H9 (cell line): ENCODE data around the gene ATP8A1. TPM values are rescaled to one million over a fixed set of nuclear protein-coding genes. Genes with fewer than 3 reads are reported as not detected.

Experiments used
- DNase-seq: peaks from one replicate; pipeline ENCODE4 v3.0.0-alpha.2; 2017
- H2AFZ ChIP-seq: one replicate; pipeline ENCODE4 v1.6.1; 2013; ENCODE audit warnings: mild to moderate bottlenecking, low read length, control low read depth, moderate library complexity
- H2AK5ac ChIP-seq: 2 replicates; pipeline ENCODE4 v1.6.1; 2013; ENCODE audit warnings: low read length, control low read depth, mixed read lengths; ENCODE audit not compliant: insufficient read length
- H2BK120ac ChIP-seq: one replicate; pipeline ENCODE4 v1.6.1; 2013; ENCODE audit warnings: low read depth, mild to moderate bottlenecking, low read length, control low read depth, inconsistent platforms; ENCODE audit not compliant: poor library complexity, severe bottlenecking
- H2BK12ac ChIP-seq: 2 replicates; pipeline ENCODE4 v1.6.1; 2013; ENCODE audit warnings: low read length, control low read depth, mixed read lengths, low read depth; ENCODE audit not compliant: insufficient read length
- H2BK15ac ChIP-seq: 2 replicates; pipeline ENCODE4 v1.6.1; 2013; ENCODE audit warnings: low read depth, low read length, control low read depth
- H2BK20ac ChIP-seq: one replicate; pipeline ENCODE4 v1.6.1; 2013; ENCODE audit warnings: low read depth, mild to moderate bottlenecking, low read length, control low read depth, inconsistent platforms; ENCODE audit not compliant: poor library complexity, severe bottlenecking
- H2BK5ac ChIP-seq: 2 replicates; pipeline ENCODE4 v1.6.1; 2013; ENCODE audit warnings: low read length, control low read depth, mixed read lengths; ENCODE audit not compliant: insufficient read length
- H3K14ac ChIP-seq: 2 replicates; pipeline ENCODE4 v1.6.1; 2013; ENCODE audit warnings: low read length, control low read depth; ENCODE audit not compliant: insufficient read depth
- H3K18ac ChIP-seq: 2 replicates; pipeline ENCODE4 v1.6.1; 2013; ENCODE audit warnings: low read depth, mild to moderate bottlenecking, mixed read lengths, low read length, control low read depth; ENCODE audit not compliant: insufficient read length
- H3K23ac ChIP-seq: 2 replicates; pipeline ENCODE4 v1.6.1; 2013; ENCODE audit warnings: low read length, control low read depth, mixed read lengths, low read depth; ENCODE audit not compliant: insufficient read length
- H3K23me2 ChIP-seq: 2 replicates; pipeline ENCODE4 v1.6.1; 2013; ENCODE audit warnings: low read depth, mild to moderate bottlenecking, mixed read lengths, low read length, control low read depth; ENCODE audit not compliant: insufficient read length, poor library complexity, severe bottlenecking
- H3K27ac ChIP-seq: 2 replicates; pipeline ENCODE4 v1.5.1; 2013; ENCODE audit warnings: low read length, control low read depth, mixed read lengths, low read depth; ENCODE audit not compliant: insufficient read length
- H3K27me3 ChIP-seq: 2 replicates; pipeline ENCODE4 v1.6.1; 2013; ENCODE audit warnings: low read length, control low read depth, inconsistent platforms; ENCODE audit not compliant: insufficient read depth
- H3K4ac ChIP-seq: 2 replicates; pipeline ENCODE4 v1.6.1; 2013; ENCODE audit warnings: low read depth, mild to moderate bottlenecking, control low read depth, inconsistent platforms, low read length, moderate library complexity
- H3K4me1 ChIP-seq: 2 replicates; pipeline ENCODE4 v1.6.1; 2013; ENCODE audit warnings: low read length, control low read depth, inconsistent platforms; ENCODE audit not compliant: insufficient read depth
- H3K4me2 ChIP-seq: 2 replicates; pipeline ENCODE4 v1.6.1; 2013; ENCODE audit warnings: low read length, control low read depth, mixed read lengths; ENCODE audit not compliant: insufficient read length, insufficient read depth
- H3K56ac ChIP-seq: 2 replicates; pipeline ENCODE4 v1.6.1; 2013; ENCODE audit warnings: low read depth, mild to moderate bottlenecking, mixed read lengths, low read length, control low read depth; ENCODE audit not compliant: insufficient read length
- H3K79me1 ChIP-seq: 2 replicates; pipeline ENCODE4 v1.6.1; 2013; ENCODE audit warnings: low read depth, mild to moderate bottlenecking, moderate library complexity, low read length, control low read depth, inconsistent platforms; ENCODE audit not compliant: insufficient read depth, poor library complexity, severe bottlenecking
- H3K79me2 ChIP-seq: 2 replicates; pipeline ENCODE4 v1.6.1; 2013; ENCODE audit warnings: low read length, control low read depth, inconsistent platforms; ENCODE audit not compliant: insufficient read depth
- H3K9ac ChIP-seq: 2 replicates; pipeline ENCODE4 v1.6.1; 2013; ENCODE audit warnings: low read length, control low read depth, mixed read lengths; ENCODE audit not compliant: insufficient read length; ENCODE audit errors: extremely low read depth
- H3K9me3 ChIP-seq: one replicate; pipeline ENCODE4 v1.6.1; 2013; ENCODE audit warnings: low read depth, low read length, inconsistent platforms; ENCODE audit not compliant: control insufficient read depth
- H3T11ph ChIP-seq: one replicate; pipeline ENCODE4 v1.6.1; 2013; ENCODE audit warnings: mild to moderate bottlenecking, low read length, control low read depth, inconsistent platforms
- H4K20me1 ChIP-seq: one replicate; pipeline ENCODE4 v1.6.1; 2013; ENCODE audit not compliant: control insufficient read depth, insufficient read length, insufficient read depth
- H4K5ac ChIP-seq: 2 replicates; pipeline ENCODE4 v1.6.1; 2013; ENCODE audit warnings: low read depth, mild to moderate bottlenecking, mixed read lengths, low read length, control low read depth; ENCODE audit not compliant: insufficient read length
- H4K8ac ChIP-seq: replicated peaks from 2 replicates; pipeline ENCODE4 v1.6.1; 2013; ENCODE audit warnings: low read length, control low read depth, mixed read lengths, low read depth; ENCODE audit not compliant: insufficient read length
- H4K91ac ChIP-seq: 2 replicates; pipeline ENCODE4 v1.6.1; 2013; ENCODE audit warnings: low read depth, mild to moderate bottlenecking, moderate library complexity, mixed read lengths, low read length, control low read depth; ENCODE audit not compliant: insufficient read length
- H3K27ac Mint-ChIP-seq, 3 experiments: 2 replicates in 2 of 3; 3 replicates in 1 of 3; pipeline ENCODE4 v1.8.0; 2020 to 2021; ENCODE audit warnings: mixed read lengths in 3 of 3, mild to moderate bottlenecking in 1 of 3, moderate library complexity in 1 of 3
- H3K27me3 Mint-ChIP-seq: 2 replicates; pipeline ENCODE4 v1.8.0; 2021; ENCODE audit warnings: low read depth, mild to moderate bottlenecking, moderate library complexity, mixed read lengths
- H3K36me3 Mint-ChIP-seq, 3 experiments: 2 replicates in 2 of 3; 3 replicates in 1 of 3; pipeline ENCODE4 v1.8.0; 2020 to 2021; ENCODE audit warnings: low read depth in 3 of 3, mixed read lengths in 3 of 3; ENCODE audit not compliant: insufficient read depth in 1 of 3
- H3K4me1 Mint-ChIP-seq, 2 experiments: 2 replicates each; pipeline ENCODE4 v1.8.0; 2020; ENCODE audit warnings: mixed read lengths in 2 of 2
- H3K4me3 Mint-ChIP-seq, 2 experiments: 2 replicates in 1 of 2; 3 replicates in 1 of 2; pipeline ENCODE4 v1.8.0; 2020 to 2021; ENCODE audit warnings: mild to moderate bottlenecking in 2 of 2, mixed read lengths in 2 of 2, moderate library complexity in 1 of 2
- H3K9me3 Mint-ChIP-seq, 2 experiments: 2 replicates in 1 of 2; 3 replicates in 1 of 2; pipeline ENCODE4 v1.8.0; 2020; ENCODE audit warnings: mild to moderate bottlenecking in 2 of 2, mixed read lengths in 2 of 2, moderate library complexity in 1 of 2
- CTCF ChIP-seq: fragments of 200-600 bp; sonication (generic); conservative IDR thresholded peaks from 3 replicates; pipeline ENCODE4 v1.8.0; 2021; ENCODE audit warnings: antibody characterized with exemption, mild to moderate bottlenecking
- WGBS: extraction: QIAGEN DNeasy Blood & Tissue Kit; methylation state at CpG from one replicate; pipeline ENCODE4 v1.1.7; 2013; ENCODE audit warnings: missing lambda C conversion rate, low lambda C conversion rate, mixed read lengths; ENCODE audit not compliant: insufficient read length; ENCODE audit errors: extremely low coverage; 5-methylcytosine and 5-hydroxymethylcytosine counted together
- total RNA-seq: library from RNA; stranded (reverse); gene quantifications from 2 replicates; pipeline ENCODE4 v1.2.1, GENCODE V29; 2021

Gene ATP8A1
- total RNA-seq, 1 experiment from 2014 or later, result 5.1 TPM

GRCh38 chr4:42492962-42493361 is 163.9 kb downstream of the ATP8A1 start:
- Histone ChIP-seq H3K4me2 (no peak overlapping the region), H2BK5ac (no peak overlapping the region), H3K9me3 (no peaks in the 10 kb centered on the region), H3K23me2 (no peaks in the 10 kb centered on the region), H3T11ph (no peak overlapping the region), H3K4me1 (peaks cover 16% of the 10 kb centered on the region; the same call in 1 of the 2 replicates), H4K8ac (no peak overlapping the region), H3K23ac (no peak overlapping the region), H4K91ac (no peak overlapping the region), H2BK15ac (no peak overlapping the region), H3K14ac (no peak overlapping the region), H2AFZ (no peak overlapping the region), H2BK120ac (no peak overlapping the region), H3K79me1 (no peaks in the 10 kb centered on the region), H4K5ac (no peak overlapping the region), H3K79me2 (no peaks in the 10 kb centered on the region), H3K27me3 (no peaks in the 10 kb centered on the region), H3K9ac (no peak overlapping the region), H3K27ac (no peak overlapping the region), H2AK5ac (no peak overlapping the region), H2BK12ac (no peak overlapping the region), H3K56ac (no peak overlapping the region), H3K4ac (no peak overlapping the region), H3K18ac (no peak overlapping the region), H4K20me1 (no peaks in the 10 kb centered on the region), H2BK20ac (no peak overlapping the region)
- H3K36me3 Mint-ChIP-seq, result no peaks in the 10 kb centered on the region; a peak in 1 of 7 replicates
- no peak overlapping the region for H3K27ac Mint-ChIP-seq
- WGBS, result no CpG with 5 or more reads among the region's 7 CpGs
- no peaks in the 10 kb centered on the region; the same call in 1 of the 2 replicates for H3K27me3 Mint-ChIP-seq
- no peak for TF ChIP-seq CTCF
- H3K4me3 Mint-ChIP-seq, result no peak overlapping the region
- H3K9me3 Mint-ChIP-seq, result no peaks in the 10 kb centered on the region
- DNase-seq, result no peak
- peaks cover 37 to 45% of the 10 kb centered on the region in 2 experiments for H3K4me1 Mint-ChIP-seq
